ENCODE measurements around the gene SKIC2.

GRCh38 chr6:31963921-31964320 lies 4.9 kb downstream of the SKIC2 start:
- TF ChIP-seq CTCF (IDR thresholded peaks at IDR 0.05) (no peak), EZH2 (IDR thresholded peaks at IDR 0.05) (no peak), EZH2phosphoT487 (IDR thresholded peaks at IDR 0.05) (no peak)
